Measurements from ENCODE around the gene ZBTB20.

The ZBTB20 gene

GRCh38 chr3:114558271-114558670 lies 588.8 kb downstream of the ZBTB20 start:
- no peak for FAIRE-seq

GRCh38 chr3:114557791-114558190 lies 589.3 kb downstream of the ZBTB20 start:
- no peak for FAIRE-seq

GRCh38 chr3:114556657-114557213 lies 590.4 kb downstream of the ZBTB20 start:
- no peak for FAIRE-seq

GRCh38 chr3:114554731-114555130 lies 592.4 kb downstream of the ZBTB20 start:
- no peak for FAIRE-seq

- FAIRE-seq: no peak
Observed at GRCh38 chr3:114553949-114554593, 593.0 kb downstream of the ZBTB20 start.

GRCh38 chr3:114552527-114552812 lies 594.6 kb downstream of the ZBTB20 start:
- FAIRE-seq: no peak

- no peak for FAIRE-seq
Observed at GRCh38 chr3:114551770-114552526, 595.1 kb downstream of the ZBTB20 start.

GRCh38 chr3:114550165-114550564 lies 596.9 kb downstream of the ZBTB20 start:
- no peak for FAIRE-seq

- no peak for FAIRE-seq
Observed at GRCh38 chr3:114545193-114545592, 601.9 kb downstream of the ZBTB20 start.

GRCh38 chr3:114542359-114542758 lies 604.7 kb downstream of the ZBTB20 start:
- FAIRE-seq: no peak

- FAIRE-seq: no peak
Observed at GRCh38 chr3:114539525-114539924, 607.6 kb downstream of the ZBTB20 start.

GRCh38 chr3:114538211-114538610 lies 608.9 kb downstream of the ZBTB20 start:
- no peak for FAIRE-seq

GRCh38 chr3:114528517-114528916 lies 618.6 kb downstream of the ZBTB20 start:
- FAIRE-seq: no peak

GRCh38 chr3:114527036-114527644 lies 619.9 kb downstream of the ZBTB20 start:
- no peak for FAIRE-seq

- FAIRE-seq: no peak
Observed at GRCh38 chr3:114525278-114525677, 621.8 kb downstream of the ZBTB20 start.

- FAIRE-seq: no peak
Observed at GRCh38 chr3:114519415-114519814, 627.7 kb downstream of the ZBTB20 start.

- FAIRE-seq: no peak
Observed at GRCh38 chr3:114518206-114518808, 628.8 kb downstream of the ZBTB20 start.

- FAIRE-seq: no peak
Observed at GRCh38 chr3:114510201-114510600, 636.9 kb downstream of the ZBTB20 start.

- no peak for FAIRE-seq
Observed at GRCh38 chr3:114509756-114510155, 637.3 kb downstream of the ZBTB20 start.

GRCh38 chr3:114508976-114509375 lies 638.1 kb downstream of the ZBTB20 start:
- FAIRE-seq: no peak

- FAIRE-seq: no peak
Observed at GRCh38 chr3:114508208-114508607, 638.9 kb downstream of the ZBTB20 start.

- FAIRE-seq: no peak
Observed at GRCh38 chr3:114506591-114507300, 640.3 kb downstream of the ZBTB20 start.
